HCT116 (cell line): ENCODE data around the gene USP31. TPM values are rescaled to one million over a fixed set of nuclear protein-coding genes. Genes with fewer than 3 reads are reported as not detected.

Experiments
- ATAC-seq: fragments of 200-7000 bp; cut with Tn5 transposase; 2 replicates; pipeline ENCODE4 v1.9.1; 2020; ENCODE audit warnings: mild to moderate bottlenecking, moderate library complexity
- BruUV-seq: library from RNA; stranded (reverse); fragments of 400-500 nt; replicated peaks from 2 replicates; lab custom pipeline; 2021; lab: Mats Ljungman, UMichigan
- CTCF ChIA-PET: fragments of 300-600 bp; sonication (Branson Sonifier 250); formaldehyde crosslinking; loops from one replicate; lab custom pipeline; 2021; ENCODE audit warnings: antibody characterized with exemption; lab: Charles Lee
- POLR2A ChIA-PET: fragments of 300-600, 350-600 bp; sonication (Branson Sonifier 250); formaldehyde crosslinking; loops from one replicate; lab custom pipeline; 2021; ENCODE audit warnings: antibody characterized with exemption; lab: Charles Lee
- RAD21 ChIA-PET, 2 experiments: fragments of 300-600 bp; sonication (Branson Sonifier 250); formaldehyde crosslinking; loops; one replicate each; lab custom pipeline; 2023; ENCODE audit warnings: low total read pairs in 2 of 2; ENCODE audit not compliant: uncharacterized antibody in 2 of 2, unreplicated experiment in 2 of 2, low non-redundant PET in 1 of 2; lab: Charles Lee
- DNase-seq: peaks from one replicate; pipeline ENCODE4 v3.0.0-alpha.2; 2010; ENCODE audit warnings: low read depth, low spot score
- H2AFZ ChIP-seq: fragments of 200-600 bp; shearing (Covaris generic), sonication (generic); 2 replicates; pipeline ENCODE4 v1.6.1; 2017; ENCODE audit warnings: low read depth, mixed run types, mixed read lengths, antibody characterized with exemption, low read length; ENCODE audit not compliant: poor library complexity, severe bottlenecking
- H3K27ac ChIP-seq: 2 replicates; pipeline ENCODE4 v1.5.1; 2012; ENCODE audit warnings: low read depth, low read length
- H3K27me3 ChIP-seq: fragments of 200-600 bp; sonication (generic); 2 replicates; pipeline ENCODE4 v1.6.1; 2016; ENCODE audit warnings: mixed run types, low read length, mixed read lengths; ENCODE audit not compliant: insufficient read depth
- H3K36me3 ChIP-seq, 2 experiments: fragments of 200-500 bp in 1 of 2; fragments of 200-600 bp in 1 of 2; sonication (Bioruptor generic) in 1 of 2; sonication (generic) in 1 of 2; 2 replicates each; pipeline versions ENCODE4 v1.5.1 to v1.6.1; 2014 to 2016; ENCODE audit warnings: low read length in 2 of 2, inconsistent platforms in 1 of 2, mixed read lengths in 1 of 2, mixed run types in 1 of 2; ENCODE audit not compliant: insufficient read depth in 2 of 2, control insufficient read depth in 1 of 2
- H3K4me1 ChIP-seq, 2 experiments: fragments of 200-600 bp in 1 of 2; sonication (generic) in 1 of 2; 2 replicates each; pipeline versions ENCODE4 v1.5.1 to v1.6.1; 2012 to 2017; ENCODE audit warnings: low read length in 2 of 2, inconsistent platforms in 1 of 2, mild to moderate bottlenecking in 1 of 2, mixed read lengths in 1 of 2, mixed run types in 1 of 2, moderate library complexity in 1 of 2; ENCODE audit not compliant: insufficient read depth in 2 of 2, control insufficient read depth in 1 of 2
- H3K4me2 ChIP-seq: fragments of 200-600 bp; sonication (generic); 2 replicates; pipeline ENCODE4 v1.6.1; 2017; ENCODE audit warnings: mixed run types, low read length, mixed read lengths
- H3K4me3 ChIP-seq, 2 experiments: fragments of 200-600 bp in 1 of 2; sonication (generic) in 1 of 2; replicated peaks in 1 of 2; 2 replicates each; pipeline ENCODE4 v1.5.1; 2011 to 2016; ENCODE audit warnings: low read length in 2 of 2, control low read depth in 1 of 2, low read depth in 1 of 2, mild to moderate bottlenecking in 1 of 2, mixed read lengths in 1 of 2, mixed run types in 1 of 2
- H3K79me2 ChIP-seq: fragments of 200-600 bp; sonication (generic); 2 replicates; pipeline ENCODE4 v1.6.1; 2017; ENCODE audit warnings: mild to moderate bottlenecking, mixed run types, low read length, moderate library complexity, mixed read lengths; ENCODE audit not compliant: insufficient read depth
- H3K9ac ChIP-seq: fragments of 200-600 bp; sonication (generic); 2 replicates; pipeline ENCODE4 v1.6.1; 2016; ENCODE audit warnings: low read length, mixed read lengths
- H3K9me2 ChIP-seq: fragments of 200-600 bp; sonication (generic), shearing (Covaris generic); 2 replicates; pipeline ENCODE4 v1.6.1; 2017; ENCODE audit warnings: mixed run types, mild to moderate bottlenecking, moderate library complexity; ENCODE audit not compliant: insufficient read depth
- H3K9me3 ChIP-seq, 2 experiments: fragments of 200-500 bp in 1 of 2; fragments of 200-600 bp in 1 of 2; sonication (Bioruptor generic) in 1 of 2; sonication (generic) in 1 of 2; 2 replicates each; pipeline ENCODE4 v1.6.1; 2014 to 2017; ENCODE audit warnings: low read length in 2 of 2, mixed read lengths in 2 of 2, inconsistent platforms in 1 of 2, low read depth in 1 of 2, mild to moderate bottlenecking in 1 of 2, mixed run types in 1 of 2, moderate library complexity in 1 of 2; ENCODE audit not compliant: control insufficient read depth in 1 of 2, insufficient read depth in 1 of 2
- H4K20me1 ChIP-seq: fragments of 200-600 bp; sonication (generic), shearing (Covaris generic); 2 replicates; pipeline ENCODE4 v1.6.1; 2017; ENCODE audit warnings: mixed run types, mild to moderate bottlenecking, moderate library complexity; ENCODE audit not compliant: insufficient read depth
- CBX3 ChIP-seq: IDR thresholded peaks from 2 replicates; pipeline ENCODE4 v1.6.1; 2012; ENCODE audit warnings: low read depth
- CEBPB ChIP-seq: IDR thresholded peaks from 2 replicates; pipeline ENCODE4 v1.6.1; 2012; ENCODE audit warnings: low read depth
- EZH2phosphoT487 ChIP-seq: fragments of 200-600 bp; IDR thresholded peaks from 2 replicates; pipeline ENCODE4 v1.6.1; 2018; ENCODE audit warnings: antibody characterized with exemption, borderline replicate concordance
- POLR2A ChIP-seq: IDR thresholded peaks from 2 replicates; pipeline ENCODE4 v1.7.0; 2011; ENCODE audit warnings: borderline replicate concordance; ENCODE audit not compliant: insufficient read depth, insufficient read length; ENCODE audit errors: extremely low read depth
- SP1 ChIP-seq: IDR thresholded peaks from 2 replicates; pipeline ENCODE4 v1.6.1; 2012; ENCODE audit warnings: low read depth
- SRF ChIP-seq: IDR thresholded peaks from 2 replicates; pipeline ENCODE4 v1.6.1; 2012; ENCODE audit warnings: low read depth
- ZFX ChIP-seq: fragments of 450-650 bp; IDR thresholded peaks from 2 replicates; pipeline ENCODE4 v1.6.1; 2017
- ZNF274 ChIP-seq: fragments of 200-500 bp; sonication (Bioruptor generic); IDR thresholded peaks from 2 replicates; pipeline ENCODE4 v1.6.1; 2014; ENCODE audit warnings: mild to moderate bottlenecking, low read depth, low read length, inconsistent platforms
- intact Hi-C: fragments of 100-400 bp; cut with micrococcal nuclease; formaldehyde crosslinking; loops from 2 replicates; pipeline ENCODE4 v1.10.0; 2022
- total RNA-seq: library from RNA; stranded (reverse); gene quantifications from one replicate; pipeline ENCODE4 v1.2.1, GENCODE V29; 2021; ENCODE audit not compliant: unreplicated experiment
- TF ChIP-seq, protein P1 (sequence below): IDR thresholded peaks from 2 replicates; pipeline ENCODE4 v1.6.1; 2011; ENCODE audit warnings: mild to moderate bottlenecking, low read length, moderate library complexity; ENCODE audit not compliant: insufficient replicate concordance; ENCODE audit errors: extremely low read depth
- TF ChIP-seq, protein P2 (sequence below): IDR thresholded peaks from 2 replicates; pipeline ENCODE4 v1.6.1; 2012
- TF ChIP-seq, protein P3 (sequence below): IDR thresholded peaks from 2 replicates; pipeline ENCODE4 v1.6.1; 2012
- TF ChIP-seq, protein P4 (sequence below): IDR thresholded peaks from 2 replicates; pipeline ENCODE4 v1.6.1; 2012; ENCODE audit warnings: low read depth

USP31 gene
- total RNA-seq, 1 experiment from 2014 or later: 12.2 TPM

DNA sequence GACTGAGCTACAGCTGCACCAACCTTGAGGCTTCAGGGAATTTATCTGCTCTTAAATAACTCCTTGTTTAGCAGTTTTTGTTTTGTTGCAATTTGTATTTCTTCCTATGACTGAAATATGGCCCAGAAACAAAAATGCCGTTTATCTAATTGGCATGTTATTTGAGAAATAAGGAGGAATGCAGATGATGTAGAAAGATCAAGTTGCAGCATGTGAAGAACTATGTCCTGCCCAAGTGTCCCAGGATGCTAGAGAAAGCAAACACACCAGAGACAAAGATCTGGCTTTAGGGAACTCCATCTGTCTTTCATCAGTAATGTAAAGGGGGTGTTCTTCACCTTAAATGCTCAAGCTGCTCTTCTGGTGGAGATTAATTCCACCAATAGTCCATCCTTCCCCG lies 29.7 kb downstream of the USP31 start (continued):
- TF ChIP-seq, protein P1, sequence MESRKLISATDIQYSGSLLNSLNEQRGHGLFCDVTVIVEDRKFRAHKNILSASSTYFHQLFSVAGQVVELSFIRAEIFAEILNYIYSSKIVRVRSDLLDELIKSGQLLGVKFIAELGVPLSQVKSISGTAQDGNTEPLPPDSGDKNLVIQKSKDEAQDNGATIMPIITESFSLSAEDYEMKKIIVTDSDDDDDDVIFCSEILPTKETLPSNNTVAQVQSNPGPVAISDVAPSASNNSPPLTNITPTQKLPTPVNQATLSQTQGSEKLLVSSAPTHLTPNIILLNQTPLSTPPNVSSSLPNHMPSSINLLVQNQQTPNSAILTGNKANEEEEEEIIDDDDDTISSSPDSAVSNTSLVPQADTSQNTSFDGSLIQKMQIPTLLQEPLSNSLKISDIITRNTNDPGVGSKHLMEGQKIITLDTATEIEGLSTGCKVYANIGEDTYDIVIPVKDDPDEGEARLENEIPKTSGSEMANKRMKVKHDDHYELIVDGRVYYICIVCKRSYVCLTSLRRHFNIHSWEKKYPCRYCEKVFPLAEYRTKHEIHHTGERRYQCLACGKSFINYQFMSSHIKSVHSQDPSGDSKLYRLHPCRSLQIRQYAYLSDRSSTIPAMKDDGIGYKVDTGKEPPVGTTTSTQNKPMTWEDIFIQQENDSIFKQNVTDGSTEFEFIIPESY: no peak
- no peak for TF ChIP-seq ZNF274
- TF ChIP-seq SRF: no peak
- TF ChIP-seq POLR2A: no peak
- no peak for TF ChIP-seq EZH2phosphoT487
- TF ChIP-seq ZFX: no peak
- no peak for TF ChIP-seq CEBPB

DNA sequence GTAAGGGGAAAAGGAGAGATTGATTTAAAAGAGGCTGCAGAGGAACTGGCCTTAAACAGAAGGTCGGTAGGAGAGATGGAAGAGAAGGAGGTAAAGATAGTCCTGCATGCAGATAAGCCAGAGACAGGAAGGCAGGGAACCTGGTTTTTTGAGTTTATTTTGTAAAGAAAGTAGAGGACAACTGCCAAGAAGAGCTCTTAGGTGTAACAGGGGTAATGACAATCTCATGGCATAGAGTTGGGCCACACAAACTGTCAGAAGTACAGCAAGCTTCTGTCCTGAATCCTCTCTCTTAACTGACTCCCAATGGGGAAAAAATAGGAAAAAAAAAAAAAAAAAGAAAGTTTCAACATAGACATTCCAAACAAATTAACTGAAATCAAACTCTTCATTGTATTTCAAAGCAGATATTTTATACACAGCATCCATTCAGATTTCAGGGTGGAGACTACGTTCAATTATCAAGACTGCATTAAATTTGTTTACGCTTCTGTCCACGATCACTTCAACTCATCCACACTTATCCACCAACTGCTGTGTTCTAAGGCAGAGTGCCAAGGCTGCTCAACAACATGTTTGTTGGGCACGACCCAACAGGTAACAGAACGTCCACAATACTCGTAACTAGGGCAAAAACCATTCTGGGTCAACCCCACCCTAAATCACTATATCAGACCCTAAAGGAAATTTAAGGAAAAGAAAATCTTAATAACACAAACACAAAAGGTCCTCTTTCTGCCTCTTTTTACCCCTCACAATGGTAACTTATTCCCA lies 34.9 kb downstream of the USP31 start:
- H3K36me3 ChIP-seq: no peaks in the 10 kb centered on the region
- no TSS peak for BruUV-seq
- intact Hi-C loops: no loop called here
- no peak overlapping the region for H3K4me2 ChIP-seq
- H3K4me3 ChIP-seq: no peak overlapping the region
- H3K9me2 ChIP-seq: no peaks in the 10 kb centered on the region
- no peak overlapping the region for H3K27ac ChIP-seq
- H3K79me2 ChIP-seq: peaks cover 58% of the 10 kb centered on the region
- POLR2A ChIA-PET: no interaction called here
- H4K20me1 ChIP-seq: no peaks in the 10 kb centered on the region
- RAD21 ChIA-PET: no interaction called here
- no peak overlapping the region for H2AFZ ChIP-seq
- H3K9ac ChIP-seq: no peak overlapping the region
- H3K9me3 ChIP-seq: no peaks in the 10 kb centered on the region
- H3K27me3 ChIP-seq: no peaks in the 10 kb centered on the region
- CTCF ChIA-PET: no interaction called here
- ATAC-seq (no peak), DNase-seq (no peak)
- TF ChIP-seq, protein P1: no peak
- TF ChIP-seq, protein P2, sequence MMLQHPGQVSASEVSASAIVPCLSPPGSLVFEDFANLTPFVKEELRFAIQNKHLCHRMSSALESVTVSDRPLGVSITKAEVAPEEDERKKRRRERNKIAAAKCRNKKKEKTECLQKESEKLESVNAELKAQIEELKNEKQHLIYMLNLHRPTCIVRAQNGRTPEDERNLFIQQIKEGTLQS: no peak
- no peak for TF ChIP-seq SP1
- no peak for TF ChIP-seq CBX3
- TF ChIP-seq ZNF274: no peak
- TF ChIP-seq SRF: no peak
- TF ChIP-seq, protein P3, sequence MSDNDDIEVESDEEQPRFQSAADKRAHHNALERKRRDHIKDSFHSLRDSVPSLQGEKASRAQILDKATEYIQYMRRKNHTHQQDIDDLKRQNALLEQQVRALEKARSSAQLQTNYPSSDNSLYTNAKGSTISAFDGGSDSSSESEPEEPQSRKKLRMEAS: no peak
- TF ChIP-seq, protein P4, sequence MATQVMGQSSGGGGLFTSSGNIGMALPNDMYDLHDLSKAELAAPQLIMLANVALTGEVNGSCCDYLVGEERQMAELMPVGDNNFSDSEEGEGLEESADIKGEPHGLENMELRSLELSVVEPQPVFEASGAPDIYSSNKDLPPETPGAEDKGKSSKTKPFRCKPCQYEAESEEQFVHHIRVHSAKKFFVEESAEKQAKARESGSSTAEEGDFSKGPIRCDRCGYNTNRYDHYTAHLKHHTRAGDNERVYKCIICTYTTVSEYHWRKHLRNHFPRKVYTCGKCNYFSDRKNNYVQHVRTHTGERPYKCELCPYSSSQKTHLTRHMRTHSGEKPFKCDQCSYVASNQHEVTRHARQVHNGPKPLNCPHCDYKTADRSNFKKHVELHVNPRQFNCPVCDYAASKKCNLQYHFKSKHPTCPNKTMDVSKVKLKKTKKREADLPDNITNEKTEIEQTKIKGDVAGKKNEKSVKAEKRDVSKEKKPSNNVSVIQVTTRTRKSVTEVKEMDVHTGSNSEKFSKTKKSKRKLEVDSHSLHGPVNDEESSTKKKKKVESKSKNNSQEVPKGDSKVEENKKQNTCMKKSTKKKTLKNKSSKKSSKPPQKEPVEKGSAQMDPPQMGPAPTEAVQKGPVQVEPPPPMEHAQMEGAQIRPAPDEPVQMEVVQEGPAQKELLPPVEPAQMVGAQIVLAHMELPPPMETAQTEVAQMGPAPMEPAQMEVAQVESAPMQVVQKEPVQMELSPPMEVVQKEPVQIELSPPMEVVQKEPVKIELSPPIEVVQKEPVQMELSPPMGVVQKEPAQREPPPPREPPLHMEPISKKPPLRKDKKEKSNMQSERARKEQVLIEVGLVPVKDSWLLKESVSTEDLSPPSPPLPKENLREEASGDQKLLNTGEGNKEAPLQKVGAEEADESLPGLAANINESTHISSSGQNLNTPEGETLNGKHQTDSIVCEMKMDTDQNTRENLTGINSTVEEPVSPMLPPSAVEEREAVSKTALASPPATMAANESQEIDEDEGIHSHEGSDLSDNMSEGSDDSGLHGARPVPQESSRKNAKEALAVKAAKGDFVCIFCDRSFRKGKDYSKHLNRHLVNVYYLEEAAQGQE: no peak
- no peaks in the 10 kb centered on the region for H3K4me1 ChIP-seq
